ENCODE measurements around the gene OGA.

OGA gene

DNA sequence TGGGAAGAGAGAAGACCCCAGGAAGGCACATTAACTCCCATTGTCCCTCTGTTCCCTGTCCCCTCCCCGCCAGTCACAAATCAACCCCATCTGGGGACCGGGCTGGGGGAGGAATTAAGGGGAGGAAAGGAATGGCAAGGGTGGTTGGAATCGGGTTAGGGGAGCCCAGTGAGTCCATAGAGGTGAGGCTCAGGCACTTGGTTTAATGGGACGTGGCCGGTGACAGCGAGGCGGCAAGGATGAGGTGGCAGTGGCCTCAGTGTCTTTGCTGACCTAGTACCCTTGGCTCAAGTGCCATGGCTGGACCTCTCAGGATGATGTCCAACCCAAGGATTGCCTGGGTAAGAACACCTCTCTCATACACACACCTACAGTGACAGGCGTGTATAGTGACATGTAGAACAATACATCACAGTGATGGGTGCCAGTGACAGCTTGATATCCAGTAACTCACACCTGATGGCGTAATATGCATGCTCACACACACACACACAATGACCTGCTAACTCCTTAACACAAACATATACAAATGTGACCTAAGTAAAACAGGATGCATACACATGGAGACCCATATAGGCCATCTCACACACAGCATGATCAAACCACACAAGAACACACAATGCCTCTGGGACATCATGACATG is 13.0 kb upstream of the OGA start:
- ChIA-PET POLR2A (no interaction called here), CTCF (interaction anchor here (1.4 kb wide), 1 partner anchor 242 kb away, joined by 5 read pairs; no protein-coding TSS in a partner anchor)
- Histone ChIP-seq H3K9me3 (ENCODE audit: control insufficient read depth, insufficient read depth, low read depth, low read length) (no peaks in the 10 kb centered on the region), H3K27ac (ENCODE audit: extremely low read depth, low read depth, low read length) (peak overlapping the region; percentile 69; the same call in 1 of the 2 replicates), H3K36me3 (ENCODE audit: control insufficient read depth in 2 of 2, insufficient read depth in 1 of 2, low read length in 2 of 2) (peaks cover 0 to 12% of the 10 kb centered on the region in 2 experiments; a peak in 1 of 3 replicates), H3K4me3 (ENCODE audit: low read depth, low read length) (peak overlapping the region; percentile 47), H3K4me1 (ENCODE audit: control insufficient read depth, insufficient read depth, low read length) (peaks cover 7% of the 10 kb centered on the region)
- TF ChIP-seq ZBTB11 (tag by site-specific recombination; conservative IDR thresholded peaks at IDR 0.05; ENCODE audit: low read depth), result peak; percentile 0; the same call in 1 of the 2 replicates
- TF ChIP-seq ZNF670 (tag by site-specific recombination; IDR thresholded peaks at IDR 0.05; ENCODE audit: low read depth), result no peak

DNA sequence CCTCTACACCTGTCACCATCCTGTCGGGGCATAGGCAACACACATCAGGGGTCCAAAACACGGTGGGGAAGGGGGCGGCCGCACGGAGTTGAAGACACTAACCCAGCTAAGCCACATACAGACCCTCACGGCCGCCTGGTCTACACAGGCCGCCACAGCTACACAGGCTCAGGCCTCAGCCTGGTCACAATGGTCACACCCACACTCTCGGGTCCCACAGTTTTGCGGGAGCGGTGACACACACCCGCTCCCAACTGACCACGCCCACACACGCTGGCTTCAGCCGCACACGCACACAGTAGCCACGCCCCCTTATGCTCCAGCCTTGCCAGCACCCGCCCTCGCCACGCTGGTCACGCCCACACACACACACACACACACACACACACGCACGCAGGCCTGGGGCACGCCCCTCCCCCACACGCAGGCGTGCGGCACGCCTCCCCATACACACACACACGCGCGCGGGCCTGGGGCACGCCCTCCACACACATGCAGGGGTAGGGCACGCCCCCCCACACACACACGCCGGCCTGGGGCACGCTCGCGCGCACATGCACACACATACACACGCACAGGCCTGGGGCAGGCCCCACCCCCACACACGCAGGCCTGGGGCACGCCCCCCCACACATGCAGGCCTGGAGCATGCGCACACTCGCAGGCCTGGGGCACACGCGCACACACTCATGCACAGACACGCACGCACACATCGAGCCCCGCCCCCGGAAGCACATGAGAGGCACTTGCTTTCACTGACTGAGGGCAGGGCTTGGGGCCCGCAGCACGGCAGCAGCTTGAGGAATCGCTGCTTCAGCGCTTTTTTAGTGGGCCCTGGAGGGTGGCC is 12.3 kb upstream of the OGA start:
- H3K27ac ChIP-seq (ENCODE audit: extremely low read depth, low read depth, low read length), result peak overlapping the region; percentile 69; the same call in 1 of the 2 replicates
- peaks cover 7% of the 10 kb centered on the region for H3K4me1 ChIP-seq (ENCODE audit: control insufficient read depth, insufficient read depth, low read length)
- TF ChIP-seq ZNF624 (tag by site-specific recombination; IDR thresholded peaks at IDR 0.05) (no peak), ZNF354C (tag by site-specific recombination; IDR thresholded peaks at IDR 0.05; ENCODE audit: borderline replicate concordance, low read depth) (no peak), ZNF664 (tag by site-specific recombination; IDR thresholded peaks at IDR 0.05) (no peak), RBAK (tag by site-specific recombination; IDR thresholded peaks at IDR 0.05) (0 out of 2 replicates have a peak, but pooled peaks have one; percentile 47), ZNF792 (tag by site-specific recombination; IDR thresholded peaks at IDR 0.05) (peak; percentile 90; the same call in 1 of the 2 replicates), GLIS1 (tag by site-specific recombination; IDR thresholded peaks at IDR 0.05) (peak; percentile 83), ZNF837 (tag by site-specific recombination; IDR thresholded peaks at IDR 0.05) (peak; percentile 84), ZNF596 (tag by site-specific recombination; IDR thresholded peaks at IDR 0.05) (no peak), ZNF202 (tag by site-specific recombination; IDR thresholded peaks at IDR 0.05; ENCODE audit: borderline replicate concordance) (no peak), ZNF184 (tag by site-specific recombination; IDR thresholded peaks at IDR 0.05) (no peak), PATZ1 (tag by site-specific recombination; IDR thresholded peaks at IDR 0.05) (peak; percentile 100), ZNF549 (tag by site-specific recombination; IDR thresholded peaks at IDR 0.05) (no peak), ZNF677 (tag by site-specific recombination; IDR thresholded peaks at IDR 0.05) (no peak), ZNF324 (tag by site-specific recombination; IDR thresholded peaks at IDR 0.05) (peak; percentile 100), ZBTB1 (tag by site-specific recombination; IDR thresholded peaks at IDR 0.05) (0 out of 2 replicates have a peak, but pooled peaks have one; percentile 69), ZNF350 (tag by site-specific recombination; IDR thresholded peaks at IDR 0.05) (no peak)
- TF ChIP-seq, protein P1, sequence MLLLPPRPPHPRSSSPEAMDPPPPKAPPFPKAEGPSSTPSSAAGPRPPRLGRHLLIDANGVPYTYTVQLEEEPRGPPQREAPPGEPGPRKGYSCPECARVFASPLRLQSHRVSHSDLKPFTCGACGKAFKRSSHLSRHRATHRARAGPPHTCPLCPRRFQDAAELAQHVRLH (tag by site-specific recombination; IDR thresholded peaks at IDR 0.05), result peak; percentile 59; the same call in 1 of the 2 replicates
- TF ChIP-seq, protein P2, sequence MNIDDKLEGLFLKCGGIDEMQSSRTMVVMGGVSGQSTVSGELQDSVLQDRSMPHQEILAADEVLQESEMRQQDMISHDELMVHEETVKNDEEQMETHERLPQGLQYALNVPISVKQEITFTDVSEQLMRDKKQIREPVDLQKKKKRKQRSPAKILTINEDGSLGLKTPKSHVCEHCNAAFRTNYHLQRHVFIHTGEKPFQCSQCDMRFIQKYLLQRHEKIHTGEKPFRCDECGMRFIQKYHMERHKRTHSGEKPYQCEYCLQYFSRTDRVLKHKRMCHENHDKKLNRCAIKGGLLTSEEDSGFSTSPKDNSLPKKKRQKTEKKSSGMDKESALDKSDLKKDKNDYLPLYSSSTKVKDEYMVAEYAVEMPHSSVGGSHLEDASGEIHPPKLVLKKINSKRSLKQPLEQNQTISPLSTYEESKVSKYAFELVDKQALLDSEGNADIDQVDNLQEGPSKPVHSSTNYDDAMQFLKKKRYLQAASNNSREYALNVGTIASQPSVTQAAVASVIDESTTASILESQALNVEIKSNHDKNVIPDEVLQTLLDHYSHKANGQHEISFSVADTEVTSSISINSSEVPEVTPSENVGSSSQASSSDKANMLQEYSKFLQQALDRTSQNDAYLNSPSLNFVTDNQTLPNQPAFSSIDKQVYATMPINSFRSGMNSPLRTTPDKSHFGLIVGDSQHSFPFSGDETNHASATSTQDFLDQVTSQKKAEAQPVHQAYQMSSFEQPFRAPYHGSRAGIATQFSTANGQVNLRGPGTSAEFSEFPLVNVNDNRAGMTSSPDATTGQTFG (tag by site-specific recombination; IDR thresholded peaks at IDR 0.05; ENCODE audit: borderline replicate concordance), result peak; percentile 99
- TF ChIP-seq, protein P3, sequence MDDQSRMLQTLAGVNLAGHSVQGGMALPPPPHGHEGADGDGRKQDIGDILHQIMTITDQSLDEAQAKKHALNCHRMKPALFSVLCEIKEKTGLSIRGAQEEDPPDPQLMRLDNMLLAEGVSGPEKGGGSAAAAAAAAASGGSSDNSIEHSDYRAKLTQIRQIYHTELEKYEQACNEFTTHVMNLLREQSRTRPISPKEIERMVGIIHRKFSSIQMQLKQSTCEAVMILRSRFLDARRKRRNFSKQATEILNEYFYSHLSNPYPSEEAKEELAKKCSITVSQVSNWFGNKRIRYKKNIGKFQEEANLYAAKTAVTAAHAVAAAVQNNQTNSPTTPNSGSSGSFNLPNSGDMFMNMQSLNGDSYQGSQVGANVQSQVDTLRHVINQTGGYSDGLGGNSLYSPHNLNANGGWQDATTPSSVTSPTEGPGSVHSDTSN (CRISPR knock-in tag; IDR thresholded peaks at IDR 0.05), result peak; percentile 93; the same call in 1 of the 2 replicates

More for the DNA sequence above, 12.3 kb upstream of the OGA start:
- ChIA-PET CTCF (interaction anchor here (1.4 kb wide), 1 partner anchor 243 kb away, joined by 5 read pairs; no protein-coding TSS in a partner anchor), POLR2A (interaction anchor here (0.6 to 1.3 kb wide), 2 partner anchors 12 to 322 kb away, joined by 3 to 5 read pairs; partner anchors contain the start of gene OGA)
- Histone ChIP-seq H3K4me3 (ENCODE audit: low read depth, low read length) (peak overlapping the region; percentile 47), H3K9me3 (ENCODE audit: control insufficient read depth, insufficient read depth, low read depth, low read length) (no peaks in the 10 kb centered on the region), H3K36me3 (ENCODE audit: control insufficient read depth in 2 of 2, insufficient read depth in 1 of 2, low read length in 2 of 2) (peaks cover 0 to 12% of the 10 kb centered on the region in 2 experiments; a peak in 1 of 3 replicates)
